IPS DF 4.7 (cell line): ENCODE results near the gene STAB1.

Experiments
- DNase-seq: peaks from one replicate; pipeline ENCODE4 v3.0.0-alpha.2; 2013; ENCODE audit warnings: low spot score; ENCODE audit errors: extremely low read depth

STAB1 gene

GRCh38 chr3:52484680-52485461, 10.3 kb upstream of the STAB1 start:
- DNase-seq = no peak

GRCh38 chr3:52487050-52487787, 7.9 kb upstream of the STAB1 start:
- no peak for DNase-seq

- no peak for DNase-seq
Measured at GRCh38 chr3:52487788-52488691, 7.1 kb upstream of the STAB1 start.

- no peak for DNase-seq
Measured at GRCh38 chr3:52488746-52489145, 6.4 kb upstream of the STAB1 start.

GRCh38 chr3:52489453-52489852, 5.7 kb upstream of the STAB1 start:
- no peak for DNase-seq

GRCh38 chr3:52490035-52490938, 4.9 kb upstream of the STAB1 start:
- DNase-seq = no peak

GRCh38 chr3:52490939-52491526, 4.1 kb upstream of the STAB1 start:
- no peak for DNase-seq

- DNase-seq = no peak
Measured at GRCh38 chr3:52492059-52492458, 3.1 kb upstream of the STAB1 start.

- DNase-seq = no peak
Measured at GRCh38 chr3:52493232-52494017, 1.7 kb upstream of the STAB1 start.

GRCh38 chr3:52494445-52494844, 693 bp upstream of the STAB1 start:
- DNase-seq = no peak

- no peak for DNase-seq
Measured at GRCh38 chr3:52495777-52496602, 852 bp downstream of the STAB1 start.

GRCh38 chr3:52498137-52499054, 3.3 kb downstream of the STAB1 start:
- no peak for DNase-seq

GRCh38 chr3:52501046-52501445, 5.9 kb downstream of the STAB1 start:
- no peak for DNase-seq

GRCh38 chr3:52502001-52502400, 6.9 kb downstream of the STAB1 start:
- DNase-seq = no peak

- no peak for DNase-seq
Measured at GRCh38 chr3:52502808-52503350, 7.7 kb downstream of the STAB1 start.

GRCh38 chr3:52503788-52504424, 8.8 kb downstream of the STAB1 start:
- no peak for DNase-seq

- DNase-seq = no peak
Measured at GRCh38 chr3:52504977-52505376, 9.8 kb downstream of the STAB1 start.
